ENCODE measurements around the gene HLA-DPA1.

DNA sequence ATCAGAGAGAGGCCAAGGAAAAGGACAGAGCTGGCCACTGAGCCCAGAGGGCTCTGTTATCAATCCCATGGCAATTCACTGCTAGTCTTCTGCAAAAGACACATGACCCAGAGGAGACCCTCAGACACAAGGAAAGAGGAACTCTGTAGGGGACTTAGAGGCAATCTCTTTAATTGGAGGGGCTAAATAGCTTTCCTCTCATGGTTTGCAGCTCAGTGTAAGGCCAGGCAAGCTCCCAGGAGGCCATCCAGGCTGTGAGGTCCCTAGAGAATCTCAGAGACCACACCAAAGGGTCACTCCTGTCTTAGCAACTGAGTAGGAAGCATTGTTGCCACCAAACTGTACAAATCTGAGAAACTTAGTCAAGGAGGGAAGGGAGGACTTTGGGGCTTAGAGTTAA lies 54.1 kb downstream of the HLA-DPA1 start:
- TF ChIP-seq EZH2 (IDR thresholded peaks at IDR 0.05; ENCODE audit: low read depth), result no peak
- no peak for TF ChIP-seq CTCF (conservative IDR thresholded peaks at IDR 0.05)

Data from PC-9 (cell line).